Mesenchymal stem cell (in vitro differentiated cells and primary cell): Measurements from ENCODE around the gene RERE.

Experiments used
- DNase-seq: peaks from one replicate; pipeline ENCODE4 v3.0.0-alpha.2; 2013
- H2AFZ ChIP-seq: one replicate; pipeline ENCODE4 v1.6.1; 2013; ENCODE audit warnings: low read depth, mild to moderate bottlenecking, control low read depth, inconsistent platforms, low read length, moderate library complexity
- H2AK5ac ChIP-seq: 2 replicates; pipeline ENCODE4 v1.6.1; 2013; ENCODE audit warnings: low read length, moderate library complexity, mild to moderate bottlenecking, inconsistent platforms; ENCODE audit not compliant: severe bottlenecking
- H2BK120ac ChIP-seq: one replicate; pipeline ENCODE4 v1.6.1; 2013; ENCODE audit warnings: low read depth, mild to moderate bottlenecking, inconsistent platforms, low read length, moderate library complexity
- H2BK12ac ChIP-seq, 2 experiments: one replicate each; pipeline ENCODE4 v1.6.1; 2013; ENCODE audit warnings: inconsistent platforms in 2 of 2, low read length in 2 of 2, mild to moderate bottlenecking in 2 of 2, moderate library complexity in 2 of 2, control low read depth in 1 of 2
- H2BK15ac ChIP-seq: one replicate; pipeline ENCODE4 v1.6.1; 2013; ENCODE audit warnings: mild to moderate bottlenecking, low read depth, inconsistent platforms; ENCODE audit not compliant: poor library complexity, severe bottlenecking
- H2BK5ac ChIP-seq: 2 replicates; pipeline ENCODE4 v1.6.1; 2013; ENCODE audit warnings: low read depth, mild to moderate bottlenecking, low read length, control low read depth, inconsistent platforms; ENCODE audit not compliant: poor library complexity, severe bottlenecking
- H3K14ac ChIP-seq, 2 experiments: one replicate each; pipeline ENCODE4 v1.6.1; 2013; ENCODE audit warnings: inconsistent platforms in 2 of 2, low read length in 2 of 2, control low read depth in 1 of 2, mild to moderate bottlenecking in 1 of 2, moderate library complexity in 1 of 2
- H3K18ac ChIP-seq, 2 experiments: one replicate each; pipeline ENCODE4 v1.6.1; 2013; ENCODE audit warnings: inconsistent platforms in 2 of 2, low read length in 2 of 2, control low read depth in 1 of 2, low read depth in 1 of 2, mild to moderate bottlenecking in 1 of 2
- H3K23ac ChIP-seq, 2 experiments: one replicate each; pipeline ENCODE4 v1.6.1; 2013; ENCODE audit warnings: inconsistent platforms in 2 of 2, low read length in 2 of 2, mild to moderate bottlenecking in 2 of 2, moderate library complexity in 2 of 2, control low read depth in 1 of 2
- H3K27ac ChIP-seq: 2 replicates; pipeline ENCODE4 v1.5.1; 2013; ENCODE audit warnings: mild to moderate bottlenecking, moderate library complexity, low read length, control low read depth, inconsistent platforms; ENCODE audit not compliant: poor library complexity, severe bottlenecking
- H3K27me3 ChIP-seq, 2 experiments: 2 replicates each; pipeline versions ENCODE4 v1.6.1 to v1.7.0; 2013; ENCODE audit warnings: low read length in 2 of 2, mild to moderate bottlenecking in 2 of 2, moderate library complexity in 2 of 2, control low read depth in 1 of 2, inconsistent platforms in 1 of 2; ENCODE audit not compliant: control insufficient read depth in 1 of 2, insufficient read depth in 1 of 2
- H3K36me3 ChIP-seq, 2 experiments: 2 replicates each; pipeline versions ENCODE4 v1.6.1 to v1.7.0; 2013; ENCODE audit warnings: low read length in 2 of 2, control low read depth in 1 of 2, inconsistent platforms in 1 of 2, low read depth in 1 of 2, mild to moderate bottlenecking in 1 of 2; ENCODE audit not compliant: insufficient read depth in 2 of 2, control insufficient read depth in 1 of 2
- H3K4ac ChIP-seq, 2 experiments: one replicate each; pipeline ENCODE4 v1.6.1; 2013; ENCODE audit warnings: inconsistent platforms in 2 of 2, low read length in 2 of 2, mild to moderate bottlenecking in 2 of 2, moderate library complexity in 2 of 2, control low read depth in 1 of 2, low read depth in 1 of 2
- H3K4me1 ChIP-seq: 2 replicates; pipeline ENCODE4 v1.6.1; 2013; ENCODE audit warnings: low read depth, low read length, control low read depth; ENCODE audit not compliant: control insufficient read depth, insufficient read depth
- H3K4me2 ChIP-seq: 2 replicates; pipeline ENCODE4 v1.6.1; 2013; ENCODE audit warnings: low read length, mild to moderate bottlenecking, inconsistent platforms; ENCODE audit not compliant: poor library complexity, severe bottlenecking
- H3K4me3 ChIP-seq, 2 experiments: 2 replicates each; pipeline versions ENCODE4 v1.5.1 to v1.7.0; 2013; ENCODE audit warnings: low read length in 2 of 2, mild to moderate bottlenecking in 2 of 2, control low read depth in 1 of 2, low read depth in 1 of 2; ENCODE audit not compliant: insufficient read depth in 1 of 2
- H3K79me1 ChIP-seq: replicated peaks from 2 replicates; pipeline ENCODE4 v1.6.1; 2013; ENCODE audit warnings: mild to moderate bottlenecking, control low read depth, low read length, inconsistent platforms; ENCODE audit not compliant: poor library complexity, severe bottlenecking
- H3K9ac ChIP-seq: 2 replicates; pipeline ENCODE4 v1.7.0; 2013; ENCODE audit warnings: mild to moderate bottlenecking, low read length, moderate library complexity
- H3K9me3 ChIP-seq: 2 replicates; pipeline ENCODE4 v1.7.0; 2013; ENCODE audit warnings: mild to moderate bottlenecking, low read length; ENCODE audit not compliant: control insufficient read depth
- H4K8ac ChIP-seq: one replicate; pipeline ENCODE4 v1.6.1; 2013; ENCODE audit warnings: inconsistent platforms, mild to moderate bottlenecking, low read length, moderate library complexity
- H4K91ac ChIP-seq: one replicate; pipeline ENCODE4 v1.6.1; 2013; ENCODE audit warnings: mild to moderate bottlenecking, low read length, inconsistent platforms
- WGBS: methylation state at CpG from one replicate; pipeline ENCODE4 v1.1.7; 2013; ENCODE audit warnings: mixed read lengths; 5-methylcytosine and 5-hydroxymethylcytosine counted together

RERE gene

GRCh38 chr1:8406011-8406410 is 411.4 kb downstream of the RERE start:
- no peak for DNase-seq
- H3K9ac ChIP-seq: no peak overlapping the region
- H3K23ac ChIP-seq: no peak overlapping the region
- H3K18ac ChIP-seq: no peak overlapping the region
- 98% methylated on average over 4 of the region's 7 CpGs for WGBS
- H2BK5ac ChIP-seq: no peak overlapping the region
- H3K9me3 ChIP-seq: no peaks in the 10 kb centered on the region
- H3K79me1 ChIP-seq: peaks cover 22% of the 10 kb centered on the region
- H3K27me3 ChIP-seq: no peaks in the 10 kb centered on the region
- H2BK15ac ChIP-seq: no peak overlapping the region
- H2AFZ ChIP-seq: no peak overlapping the region
- peaks cover 15 to 56% of the 10 kb centered on the region in 2 experiments for H3K36me3 ChIP-seq
- no peak overlapping the region for H3K4ac ChIP-seq
- no peak overlapping the region for H3K14ac ChIP-seq
- H2AK5ac ChIP-seq: no peak overlapping the region
- H3K27ac ChIP-seq: no peak overlapping the region
- no peak overlapping the region for H3K4me3 ChIP-seq
- no peak overlapping the region for H2BK12ac ChIP-seq
- H4K91ac ChIP-seq: no peak overlapping the region
- no peak overlapping the region for H3K4me2 ChIP-seq
- H2BK120ac ChIP-seq: no peak overlapping the region
- H3K4me1 ChIP-seq: peaks cover 23% of the 10 kb centered on the region
- no peak overlapping the region for H4K8ac ChIP-seq

GRCh38 chr1:8404460-8405370 is 412.7 kb downstream of the RERE start:
- Histone ChIP-seq H3K36me3 (peaks cover 12 to 54% of the 10 kb centered on the region in 2 experiments), H2BK5ac (no peak overlapping the region), H3K4me3 (no peak overlapping the region), H3K4me1 (peaks cover 17% of the 10 kb centered on the region), H2AFZ (no peak overlapping the region), H3K23ac (no peak overlapping the region), H3K4me2 (no peak overlapping the region), H4K8ac (no peak overlapping the region), H3K9me3 (no peaks in the 10 kb centered on the region), H3K27ac (no peak overlapping the region), H2BK15ac (no peak overlapping the region), H3K9ac (no peak overlapping the region), H3K14ac (no peak overlapping the region), H3K27me3 (no peaks in the 10 kb centered on the region), H2BK12ac (no peak overlapping the region), H3K4ac (no peak overlapping the region), H2BK120ac (no peak overlapping the region), H3K79me1 (peaks cover 23% of the 10 kb centered on the region), H4K91ac (no peak overlapping the region), H3K18ac (peak overlapping the region in 1 of 2 experiments; percentile 50), H2AK5ac (peak overlapping the region; percentile 39)
- WGBS: 97% methylated on average over 7 of the region's 10 CpGs
- DNase-seq: no peak

GRCh38 chr1:8402109-8402710 is 415.2 kb downstream of the RERE start:
- Histone ChIP-seq H2BK5ac (no peak overlapping the region), H4K8ac (no peak overlapping the region), H2AFZ (no peak overlapping the region), H2BK12ac (peak overlapping the region in 1 of 2 experiments; percentile 57), H2AK5ac (peak overlapping the region; percentile 64), H3K27me3 (no peaks in the 10 kb centered on the region), H4K91ac (no peak overlapping the region), H3K18ac (no peak overlapping the region), H3K79me1 (peaks cover 26% of the 10 kb centered on the region), H2BK120ac (no peak overlapping the region), H3K27ac (peak overlapping the region; percentile 51), H3K4ac (no peak overlapping the region), H3K9ac (no peak overlapping the region), H3K14ac (no peak overlapping the region), H3K4me3 (no peak overlapping the region), H3K4me1 (peaks cover 7% of the 10 kb centered on the region), H3K4me2 (no peak overlapping the region), H3K23ac (no peak overlapping the region), H3K9me3 (no peaks in the 10 kb centered on the region), H3K36me3 (peaks cover 16 to 69% of the 10 kb centered on the region in 2 experiments), H2BK15ac (no peak overlapping the region)
- 92% methylated on average over 11 of the region's 13 CpGs for WGBS
- no peak for DNase-seq

DNA sequence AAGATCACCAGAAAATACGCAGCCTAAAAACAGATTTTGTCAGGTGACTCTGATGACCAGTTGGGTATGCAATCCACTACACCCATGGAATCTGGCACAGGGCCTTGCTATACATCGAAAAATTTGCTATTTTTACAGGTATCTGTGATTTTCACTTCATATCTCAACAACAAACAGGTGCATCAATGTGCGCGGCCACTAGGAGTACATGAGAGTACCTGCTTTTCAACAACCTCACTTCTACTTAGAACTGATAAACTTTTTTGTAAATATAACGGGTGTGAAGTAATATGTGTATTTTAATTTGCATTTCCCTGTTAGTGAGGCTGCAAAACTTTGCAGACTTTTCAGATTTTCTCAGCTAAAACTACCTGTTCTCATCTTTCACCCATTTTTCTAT is 418.8 kb downstream of the RERE start:
- Histone ChIP-seq H3K4me3 (no peak overlapping the region), H3K27ac (no peak overlapping the region), H3K9me3 (no peaks in the 10 kb centered on the region), H4K91ac (no peak overlapping the region), H2AFZ (no peak overlapping the region), H3K4me2 (no peak overlapping the region), H2AK5ac (peak overlapping the region; percentile 65), H3K79me1 (peaks cover 12% of the 10 kb centered on the region), H2BK15ac (no peak overlapping the region), H3K18ac (no peak overlapping the region), H3K36me3 (peaks cover 13 to 61% of the 10 kb centered on the region in 2 experiments), H3K4ac (no peak overlapping the region), H2BK120ac (no peak overlapping the region), H3K9ac (no peak overlapping the region), H4K8ac (no peak overlapping the region), H3K14ac (no peak overlapping the region), H3K4me1 (peaks cover 9% of the 10 kb centered on the region), H2BK12ac (no peak overlapping the region), H2BK5ac (no peak overlapping the region), H3K23ac (no peak overlapping the region), H3K27me3 (no peaks in the 10 kb centered on the region)
- 98% methylated on average over 3 of the region's 5 CpGs for WGBS
- DNase-seq: no peak
